HFF-Myc (cell line): Measurements from ENCODE around the gene PCDHB15.
"Not testable (repeated sequence)": the region's sequence is repeated elsewhere in the genome, so short reads cannot be mapped to it uniquely, and the experiment has no call there.

ENCODE experiments used
- DNase-seq: peaks from one replicate; pipeline ENCODE4 v3.0.0-alpha.2; 2011; ENCODE audit warnings: low read depth; ENCODE audit errors: extremely low read depth
- H3K4me3 ChIP-seq: replicated peaks from 2 replicates; pipeline ENCODE4 v1.5.1; 2011; ENCODE audit warnings: low read depth, mild to moderate bottlenecking, control low read depth, low read length
- CTCF ChIP-seq: IDR thresholded peaks from 2 replicates; pipeline ENCODE4 v1.5.1; 2012; ENCODE audit warnings: mild to moderate bottlenecking, low read depth, low read length, control low read depth; ENCODE audit errors: missing control alignments

Gene PCDHB15

GRCh38 chr5:141245250-141245717 is at the start of gene PCDHB15:
Gene PCDHB15 (plus strand): TSS chr5:141245395. CDS start chr5:141245579, 184 bp downstream.
- DNase-seq: no peak
- H3K4me3 ChIP-seq: no peak within 1 kb of the TSS
- no peak for TF ChIP-seq CTCF

DNA sequence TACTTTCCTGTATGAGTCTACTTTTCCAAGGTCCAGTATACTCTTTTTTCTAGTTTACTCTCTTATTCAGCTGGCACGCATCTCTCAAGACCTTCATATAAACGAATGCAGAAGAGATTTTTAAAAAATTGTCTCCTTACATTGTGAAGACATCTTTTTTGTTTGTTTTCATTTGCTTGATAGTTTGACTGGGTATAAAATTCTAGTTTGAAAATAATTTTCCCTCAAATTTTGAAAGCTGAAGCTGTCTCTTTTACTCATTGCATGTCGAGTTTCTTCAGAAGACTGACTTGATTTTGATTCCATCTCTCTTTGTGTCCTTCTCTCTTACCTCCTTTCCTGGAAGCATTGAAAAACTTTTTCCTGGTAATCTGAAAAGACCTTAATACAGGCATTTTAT is 48.8 kb upstream of the PCDHB15 start:
- no peak for DNase-seq
- no peak for TF ChIP-seq CTCF
- no peak overlapping the region for H3K4me3 ChIP-seq

- TF ChIP-seq CTCF: no peak
- DNase-seq: no peak
- no peak within 1 kb of the TSS for H3K4me3 ChIP-seq
Measured at GRCh38 chr5:141199359-141200235, 45.6 kb upstream of the PCDHB15 start, which contains the start of gene PCDHB11. Gene PCDHB11 (plus strand): TSS chr5:141199627. CDS start chr5:141199775, 148 bp downstream.

DNA sequence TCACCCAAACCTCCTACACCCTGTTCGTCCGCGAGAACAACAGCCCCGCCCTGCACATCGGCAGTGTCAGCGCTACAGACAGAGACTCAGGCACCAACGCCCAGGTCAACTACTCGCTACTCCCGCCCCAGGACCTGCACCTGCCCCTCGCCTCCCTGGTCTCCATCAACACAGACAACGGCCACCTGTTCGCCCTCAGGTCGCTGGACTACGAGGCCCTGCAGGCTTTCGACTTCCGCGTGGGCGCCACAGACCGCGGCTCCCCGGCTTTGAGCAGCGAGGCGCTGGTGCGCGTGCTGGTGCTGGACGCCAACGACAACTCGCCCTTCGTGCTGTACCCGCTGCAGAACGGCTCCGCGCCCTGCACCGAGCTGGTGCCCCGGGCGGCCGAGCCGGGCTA is 44.1 kb upstream of the PCDHB15 start:
- not testable (repeated sequence) for H3K4me3 ChIP-seq, DNase-seq

DNA sequence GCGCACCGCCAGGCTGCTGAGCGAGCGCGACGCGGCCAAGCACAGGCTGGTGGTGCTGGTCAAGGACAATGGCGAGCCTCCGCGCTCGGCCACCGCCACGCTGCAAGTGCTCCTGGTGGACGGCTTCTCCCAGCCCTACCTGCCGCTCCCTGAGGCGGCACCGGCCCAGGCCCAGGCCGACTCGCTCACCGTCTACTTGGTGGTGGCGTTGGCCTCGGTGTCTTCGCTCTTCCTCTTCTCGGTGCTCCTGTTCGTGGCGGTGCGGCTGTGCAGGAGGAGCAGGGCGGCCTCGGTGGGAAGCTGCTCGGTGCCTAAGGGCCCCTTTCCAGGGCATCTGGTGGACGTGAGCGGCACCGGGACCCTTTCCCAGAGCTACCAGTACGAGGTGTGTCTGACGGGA is 43.5 kb upstream of the PCDHB15 start:
- H3K4me3 ChIP-seq: not testable (repeated sequence)

GRCh38 chr5:141208478-141208877 is 36.7 kb upstream of the PCDHB15 start, which contains the start of gene PCDHB12:
Gene PCDHB12 (plus strand): TSS chr5:141208719. CDS start chr5:141208908, 189 bp downstream.
- H3K4me3 ChIP-seq: no peak within 1 kb of the TSS
- DNase-seq: no peak

More for the DNA sequence above, 43.5 kb upstream of the PCDHB15 start:
- DNase-seq: not testable (repeated sequence)

GRCh38 chr5:141210281-141210680 is 34.9 kb upstream of the PCDHB15 start:
- not testable (repeated sequence) for DNase-seq, H3K4me3 ChIP-seq

More at GRCh38 chr5:141208478-141208877, 36.7 kb upstream of the PCDHB15 start, which contains the start of gene PCDHB12:
- no peak for TF ChIP-seq CTCF

DNA sequence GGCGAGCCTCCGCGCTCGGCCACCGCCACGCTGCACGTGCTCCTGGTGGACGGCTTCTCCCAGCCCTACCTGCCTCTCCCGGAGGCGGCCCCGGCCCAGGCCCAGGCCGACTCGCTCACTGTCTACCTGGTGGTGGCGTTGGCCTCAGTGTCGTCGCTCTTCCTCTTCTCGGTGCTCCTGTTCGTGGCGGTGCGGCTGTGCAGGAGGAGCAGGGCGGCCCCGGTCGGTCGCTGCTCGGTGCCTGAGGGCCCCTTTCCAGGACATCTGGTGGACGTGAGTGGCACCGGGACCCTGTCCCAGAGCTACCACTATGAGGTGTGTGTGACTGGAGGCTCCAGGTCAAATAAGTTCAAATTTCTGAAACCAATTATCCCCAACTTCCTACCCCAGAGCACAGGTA is 34.3 kb upstream of the PCDHB15 start:
- not testable (repeated sequence) for H3K4me3 ChIP-seq, DNase-seq

DNA sequence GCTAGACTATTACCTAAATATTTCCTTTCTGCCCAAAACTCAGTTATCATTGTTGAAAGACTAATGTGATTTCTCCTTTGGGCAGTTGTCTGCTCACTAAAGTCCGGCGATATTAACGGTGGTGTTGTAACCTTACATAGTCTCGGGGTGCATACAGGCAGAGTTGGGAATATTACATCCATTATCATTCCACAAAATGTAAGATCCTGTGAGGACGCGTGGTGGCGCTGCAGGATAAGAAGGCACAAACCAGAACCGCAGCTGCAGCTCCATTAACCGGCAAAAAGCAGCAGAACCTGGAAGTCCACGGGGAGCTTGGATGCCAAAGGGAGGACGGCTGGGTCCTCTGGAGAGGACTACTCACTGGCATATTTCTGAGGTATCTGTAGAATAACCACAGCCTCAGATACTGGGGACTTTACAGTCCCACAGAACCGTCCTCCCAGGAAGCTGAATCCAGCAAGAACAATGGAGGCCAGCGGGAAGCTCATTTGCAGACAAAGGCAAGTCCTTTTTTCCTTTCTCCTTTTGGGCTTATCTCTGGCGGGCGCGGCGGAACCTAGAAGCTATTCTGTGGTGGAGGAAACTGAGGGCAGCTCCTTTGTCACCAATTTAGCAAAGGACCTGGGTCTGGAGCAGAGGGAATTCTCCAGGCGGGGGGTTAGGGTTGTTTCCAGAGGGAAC is 31.4 kb upstream of the PCDHB15 start, which contains the start of gene PCDHB13:
Gene PCDHB13 (plus strand): TSS at position 264 of the 684 bp plus-strand sequence. CDS start 205 bp downstream, at position 469.
- not testable (repeated sequence) for H3K4me3 ChIP-seq, DNase-seq

- not testable (repeated sequence) for DNase-seq, H3K4me3 ChIP-seq
Measured at GRCh38 chr5:141214583-141214982, 30.6 kb upstream of the PCDHB15 start.

- not testable (repeated sequence) for DNase-seq, H3K4me3 ChIP-seq
Measured at GRCh38 chr5:141215504-141215903, 29.7 kb upstream of the PCDHB15 start.

DNA sequence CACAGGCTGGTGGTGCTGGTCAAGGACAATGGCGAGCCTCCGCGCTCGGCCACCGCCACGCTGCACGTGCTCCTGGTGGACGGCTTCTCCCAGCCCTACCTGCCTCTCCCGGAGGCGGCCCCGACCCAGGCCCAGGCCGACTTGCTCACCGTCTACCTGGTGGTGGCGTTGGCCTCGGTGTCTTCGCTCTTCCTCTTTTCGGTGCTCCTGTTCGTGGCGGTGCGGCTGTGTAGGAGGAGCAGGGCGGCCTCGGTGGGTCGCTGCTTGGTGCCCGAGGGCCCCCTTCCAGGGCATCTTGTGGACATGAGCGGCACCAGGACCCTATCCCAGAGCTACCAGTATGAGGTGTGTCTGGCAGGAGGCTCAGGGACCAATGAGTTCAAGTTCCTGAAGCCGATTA is 29.2 kb upstream of the PCDHB15 start:
- not testable (repeated sequence) for H3K4me3 ChIP-seq, DNase-seq
